ENCODE measurements around the gene SLC44A5.

GRCh38 chr1:75641325-75641724 is 30.4 kb upstream of the SLC44A5 start:
- TF ChIP-seq POLR2AphosphoS5 (IDR thresholded peaks at IDR 0.05; ENCODE audit: insufficient read depth in 1 of 2, low read depth in 1 of 2): peak in 1 of 2 donors; percentile 17
- TF ChIP-seq, protein P1, sequence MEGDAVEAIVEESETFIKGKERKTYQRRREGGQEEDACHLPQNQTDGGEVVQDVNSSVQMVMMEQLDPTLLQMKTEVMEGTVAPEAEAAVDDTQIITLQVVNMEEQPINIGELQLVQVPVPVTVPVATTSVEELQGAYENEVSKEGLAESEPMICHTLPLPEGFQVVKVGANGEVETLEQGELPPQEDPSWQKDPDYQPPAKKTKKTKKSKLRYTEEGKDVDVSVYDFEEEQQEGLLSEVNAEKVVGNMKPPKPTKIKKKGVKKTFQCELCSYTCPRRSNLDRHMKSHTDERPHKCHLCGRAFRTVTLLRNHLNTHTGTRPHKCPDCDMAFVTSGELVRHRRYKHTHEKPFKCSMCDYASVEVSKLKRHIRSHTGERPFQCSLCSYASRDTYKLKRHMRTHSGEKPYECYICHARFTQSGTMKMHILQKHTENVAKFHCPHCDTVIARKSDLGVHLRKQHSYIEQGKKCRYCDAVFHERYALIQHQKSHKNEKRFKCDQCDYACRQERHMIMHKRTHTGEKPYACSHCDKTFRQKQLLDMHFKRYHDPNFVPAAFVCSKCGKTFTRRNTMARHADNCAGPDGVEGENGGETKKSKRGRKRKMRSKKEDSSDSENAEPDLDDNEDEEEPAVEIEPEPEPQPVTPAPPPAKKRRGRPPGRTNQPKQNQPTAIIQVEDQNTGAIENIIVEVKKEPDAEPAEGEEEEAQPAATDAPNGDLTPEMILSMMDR (IDR thresholded peaks at IDR 0.05): no peak
